ENCODE data around the gene GALNS. TPM values are rescaled to one million over a fixed set of nuclear protein-coding genes. Genes with fewer than 3 reads are reported as not detected.
"Not testable (repeated sequence)": the region's sequence is repeated elsewhere in the genome, so short reads cannot be mapped to it uniquely, and the experiment has no call there.

GALNS gene
- total RNA-seq, 1 donor from 2014 or later: 24.7 TPM

GRCh38 chr16:88789594-88789993 lies 67.2 kb downstream of the GALNS start:
- H3K36me3 Mint-ChIP-seq (ENCODE audit: low read depth, unreplicated experiment): no peaks in the 10 kb centered on the region
- TF ChIP-seq CTCF (IDR thresholded peaks at IDR 0.05; ENCODE audit: unreplicated experiment): no peak
- H3K4me3 Mint-ChIP-seq (ENCODE audit: unreplicated experiment): no peak overlapping the region
- peaks cover 2% of the 10 kb centered on the region for H3K27me3 Mint-ChIP-seq (ENCODE audit: unreplicated experiment)
- no peaks in the 10 kb centered on the region for H3K9me3 Mint-ChIP-seq (ENCODE audit: unreplicated experiment)
- peaks cover 6% of the 10 kb centered on the region for H3K4me1 Mint-ChIP-seq (ENCODE audit: unreplicated experiment)
- no peak for DNase-seq (ENCODE audit: low spot score)
- H3K27ac Mint-ChIP-seq (ENCODE audit: unreplicated experiment): no peak overlapping the region

GRCh38 chr16:88788749-88789148 lies 68.0 kb downstream of the GALNS start:
- H3K4me1 Mint-ChIP-seq (ENCODE audit: unreplicated experiment): not testable (repeated sequence)

GRCh38 chr16:88787579-88788314 lies 69.0 kb downstream of the GALNS start:
- peaks cover 14% of the 10 kb centered on the region for H3K4me1 Mint-ChIP-seq (ENCODE audit: unreplicated experiment)
- no peak overlapping the region for H3K4me3 Mint-ChIP-seq (ENCODE audit: unreplicated experiment)
- H3K27me3 Mint-ChIP-seq (ENCODE audit: unreplicated experiment): peaks cover 6% of the 10 kb centered on the region
- no peaks in the 10 kb centered on the region for H3K36me3 Mint-ChIP-seq (ENCODE audit: low read depth, unreplicated experiment)
- no peak for DNase-seq (ENCODE audit: low spot score)
- H3K27ac Mint-ChIP-seq (ENCODE audit: unreplicated experiment): no peak overlapping the region
- no peak for TF ChIP-seq CTCF (IDR thresholded peaks at IDR 0.05; ENCODE audit: unreplicated experiment)
- H3K9me3 Mint-ChIP-seq (ENCODE audit: unreplicated experiment): no peaks in the 10 kb centered on the region

More at GRCh38 chr16:88788749-88789148, 68.0 kb downstream of the GALNS start:
- H3K36me3 Mint-ChIP-seq (ENCODE audit: low read depth, unreplicated experiment); H3K27me3 Mint-ChIP-seq (ENCODE audit: unreplicated experiment); H3K9me3 Mint-ChIP-seq (ENCODE audit: unreplicated experiment); DNase-seq (ENCODE audit: low spot score); H3K27ac Mint-ChIP-seq (ENCODE audit: unreplicated experiment); H3K4me3 Mint-ChIP-seq (ENCODE audit: unreplicated experiment): not testable (repeated sequence)

GRCh38 chr16:88785106-88785924 lies 71.4 kb downstream of the GALNS start, which contains the start of gene PIEZO1:
TSS of gene PIEZO1 (minus strand) at chr16:88785220. CDS start at chr16:88784964, 256 bp downstream.
- peak; percentile 79 for DNase-seq (ENCODE audit: low spot score)
- Mint-ChIP-seq H3K27ac (ENCODE audit: unreplicated experiment) (peak within 1 kb of the TSS; percentile 89), H3K4me1 (ENCODE audit: unreplicated experiment) (peaks cover 34% of the 10 kb centered on the region), H3K27me3 (ENCODE audit: unreplicated experiment) (peaks cover 6% of the 10 kb centered on the region), H3K36me3 (ENCODE audit: low read depth, unreplicated experiment) (no peaks in the 10 kb centered on the region), H3K4me3 (ENCODE audit: unreplicated experiment) (peak within 1 kb of the TSS; percentile 90), H3K9me3 (ENCODE audit: unreplicated experiment) (no peaks in the 10 kb centered on the region)
- TF ChIP-seq CTCF (IDR thresholded peaks at IDR 0.05; ENCODE audit: unreplicated experiment): peak; percentile 77

GRCh38 chr16:88784856-88785105 lies 72.0 kb downstream of the GALNS start:
- no peak overlapping the region for H3K4me3 Mint-ChIP-seq (ENCODE audit: unreplicated experiment)
- H3K27me3 Mint-ChIP-seq (ENCODE audit: unreplicated experiment): peaks cover 6% of the 10 kb centered on the region
- H3K4me1 Mint-ChIP-seq (ENCODE audit: unreplicated experiment): peaks cover 34% of the 10 kb centered on the region
- no peaks in the 10 kb centered on the region for H3K36me3 Mint-ChIP-seq (ENCODE audit: low read depth, unreplicated experiment)
- TF ChIP-seq CTCF (IDR thresholded peaks at IDR 0.05; ENCODE audit: unreplicated experiment): no peak
- H3K9me3 Mint-ChIP-seq (ENCODE audit: unreplicated experiment): no peaks in the 10 kb centered on the region
- no peak overlapping the region for H3K27ac Mint-ChIP-seq (ENCODE audit: unreplicated experiment)
- DNase-seq (ENCODE audit: low spot score): no peak

Measured in endothelial cell (in vitro differentiated cells).